22Rv1 (cell line): Measurements from ENCODE around the gene EAF1.

ENCODE experiments used
- H3K27ac ChIP-seq: fragments of 450-650 bp; 2 replicates; pipeline ENCODE4 v1.5.1; 2017
- ZFX ChIP-seq: fragments of 450-650 bp; IDR thresholded peaks from 2 replicates; pipeline ENCODE4 v1.6.1; 2017; ENCODE audit warnings: antibody characterized with exemption, borderline replicate concordance
- TF ChIP-seq, protein P1 (sequence below): fragments of 450-650 bp; IDR thresholded peaks from 2 replicates; pipeline ENCODE4 v1.5.1; 2017; ENCODE audit warnings: mild to moderate bottlenecking

EAF1 gene

DNA sequence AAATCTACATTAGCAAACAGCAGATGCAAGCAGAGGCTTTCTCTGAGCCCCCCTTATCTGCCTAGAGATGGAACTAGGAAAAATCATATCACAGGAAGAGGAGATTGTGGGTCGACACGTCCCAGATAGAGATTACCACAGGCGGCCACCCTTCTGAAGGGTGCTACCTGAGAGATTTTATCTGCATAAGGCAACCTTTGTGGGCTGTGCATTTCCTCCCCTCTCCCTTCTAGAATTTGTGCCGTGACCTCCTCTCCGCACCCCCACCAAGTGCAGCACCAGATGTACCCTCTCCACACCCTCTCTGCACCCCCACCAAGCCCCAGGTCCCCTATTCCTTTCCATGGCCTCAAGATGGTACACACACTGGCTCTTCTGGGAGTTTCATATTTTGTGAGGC is 27.4 kb upstream of the EAF1 start:
- TF ChIP-seq, protein P1, sequence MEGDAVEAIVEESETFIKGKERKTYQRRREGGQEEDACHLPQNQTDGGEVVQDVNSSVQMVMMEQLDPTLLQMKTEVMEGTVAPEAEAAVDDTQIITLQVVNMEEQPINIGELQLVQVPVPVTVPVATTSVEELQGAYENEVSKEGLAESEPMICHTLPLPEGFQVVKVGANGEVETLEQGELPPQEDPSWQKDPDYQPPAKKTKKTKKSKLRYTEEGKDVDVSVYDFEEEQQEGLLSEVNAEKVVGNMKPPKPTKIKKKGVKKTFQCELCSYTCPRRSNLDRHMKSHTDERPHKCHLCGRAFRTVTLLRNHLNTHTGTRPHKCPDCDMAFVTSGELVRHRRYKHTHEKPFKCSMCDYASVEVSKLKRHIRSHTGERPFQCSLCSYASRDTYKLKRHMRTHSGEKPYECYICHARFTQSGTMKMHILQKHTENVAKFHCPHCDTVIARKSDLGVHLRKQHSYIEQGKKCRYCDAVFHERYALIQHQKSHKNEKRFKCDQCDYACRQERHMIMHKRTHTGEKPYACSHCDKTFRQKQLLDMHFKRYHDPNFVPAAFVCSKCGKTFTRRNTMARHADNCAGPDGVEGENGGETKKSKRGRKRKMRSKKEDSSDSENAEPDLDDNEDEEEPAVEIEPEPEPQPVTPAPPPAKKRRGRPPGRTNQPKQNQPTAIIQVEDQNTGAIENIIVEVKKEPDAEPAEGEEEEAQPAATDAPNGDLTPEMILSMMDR: no peak
- TF ChIP-seq ZFX: no peak
- H3K27ac ChIP-seq: no peak overlapping the region

DNA sequence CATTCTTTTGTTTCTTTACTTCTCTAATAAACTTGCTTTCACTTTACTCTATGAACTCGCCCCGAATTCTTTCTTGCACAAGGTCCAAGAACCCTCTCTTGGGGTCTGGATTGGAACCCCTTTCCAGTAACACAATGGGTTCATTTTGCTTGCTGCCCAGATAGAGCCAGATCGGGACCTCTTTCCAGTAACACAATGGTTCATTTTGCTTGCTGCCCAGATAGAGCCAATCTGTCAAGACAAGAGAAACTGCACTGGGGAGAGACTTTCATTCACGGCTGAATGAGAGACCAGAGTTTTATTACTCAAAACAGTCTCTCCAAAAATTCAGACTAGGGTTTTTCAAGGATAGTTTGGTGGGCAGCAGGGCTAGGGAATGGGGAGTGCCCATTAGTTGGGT is 25.5 kb upstream of the EAF1 start:
- TF ChIP-seq, protein P1: no peak
- no peak for TF ChIP-seq ZFX
- H3K27ac ChIP-seq: no peak overlapping the region

DNA sequence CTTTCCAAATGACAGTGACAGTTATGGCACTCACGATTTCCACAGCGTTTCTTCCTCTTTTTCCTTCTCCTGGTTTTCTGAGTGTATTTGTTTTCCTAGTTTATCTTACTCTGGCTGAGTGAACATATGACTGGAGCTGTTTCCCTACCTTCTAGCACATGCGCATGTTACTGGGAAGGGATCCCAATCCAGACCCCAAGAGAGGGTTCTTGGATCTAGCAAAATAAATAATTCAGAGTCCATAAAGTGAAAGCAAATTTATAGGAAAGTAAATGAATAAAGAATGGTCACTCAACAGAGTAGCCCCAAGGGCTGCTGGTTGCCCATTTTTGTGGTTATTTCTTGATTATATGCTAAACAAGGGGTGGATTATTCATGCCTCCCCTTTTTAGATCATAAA is 23.9 kb upstream of the EAF1 start:
- no peak overlapping the region for H3K27ac ChIP-seq
- no peak for TF ChIP-seq ZFX
- TF ChIP-seq, protein P1: no peak

DNA sequence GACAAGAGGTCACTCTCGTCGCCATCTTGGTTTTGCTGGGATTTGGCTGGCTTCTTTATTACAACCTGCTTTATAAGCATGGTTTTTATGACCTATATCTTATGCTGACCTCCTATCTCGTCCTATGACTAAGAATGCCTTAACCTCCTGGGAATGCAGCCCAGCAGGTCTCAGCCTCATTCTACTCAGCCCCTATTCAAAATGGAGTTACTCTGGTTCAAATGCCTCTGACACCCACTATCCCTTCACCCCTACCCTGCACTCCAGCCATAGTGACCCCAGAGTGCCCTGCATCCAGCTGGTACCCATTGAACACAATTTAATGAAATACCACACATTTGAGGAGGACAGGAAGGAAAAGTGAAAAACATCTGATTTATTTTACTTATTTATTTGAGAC is 23.4 kb upstream of the EAF1 start:
- TF ChIP-seq, protein P1: no peak
- no peak for TF ChIP-seq ZFX
- H3K27ac ChIP-seq: no peak overlapping the region

DNA sequence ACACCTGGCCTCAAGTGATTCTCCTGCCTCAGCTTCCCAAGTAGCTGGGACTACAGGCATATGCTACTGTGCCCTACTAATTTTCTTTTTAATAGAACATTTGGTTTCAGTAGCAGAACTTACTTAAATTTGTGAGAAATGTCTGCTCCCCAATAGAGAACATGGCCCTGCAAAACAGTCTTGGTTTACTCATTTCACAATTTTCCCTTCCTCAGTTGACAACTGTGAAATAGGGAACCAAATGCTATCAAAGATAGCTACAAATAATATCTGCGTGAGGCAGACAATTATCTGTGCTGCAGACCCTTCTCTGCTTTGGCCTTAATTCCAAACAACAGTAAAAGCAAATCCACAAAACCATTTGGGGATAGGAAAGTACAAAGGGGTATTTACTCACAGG is 22.6 kb upstream of the EAF1 start:
- H3K27ac ChIP-seq: no peak overlapping the region
- no peak for TF ChIP-seq ZFX
- TF ChIP-seq, protein P1: no peak

DNA sequence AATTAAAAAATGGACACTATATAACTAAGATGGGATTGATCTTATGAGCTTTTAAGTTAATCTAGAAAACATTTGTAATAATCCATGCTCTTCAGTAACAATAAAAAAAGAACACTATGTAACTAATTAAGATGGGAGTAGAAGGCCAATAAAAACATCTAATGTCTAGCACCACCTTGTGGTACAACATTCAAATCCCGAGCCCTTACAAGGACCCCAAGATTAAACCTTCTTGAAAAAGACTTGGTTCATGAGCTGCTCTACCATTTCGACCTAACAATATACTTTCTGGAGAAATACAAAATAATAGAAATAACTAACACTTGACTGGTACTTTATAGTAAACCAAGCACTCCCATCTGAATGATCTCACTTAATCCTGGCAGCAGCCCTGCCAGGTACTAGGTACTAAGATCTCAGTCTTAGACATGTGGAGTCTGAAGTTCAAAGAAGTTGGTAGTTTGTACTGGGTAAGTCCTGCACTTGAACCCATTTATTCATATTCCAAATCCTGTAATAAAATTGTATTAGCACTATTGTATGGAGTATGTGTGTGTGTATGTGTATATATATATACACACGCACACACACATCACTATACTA is 21.8 kb upstream of the EAF1 start:
- no peak overlapping the region for H3K27ac ChIP-seq
- TF ChIP-seq, protein P1: peak; percentile 74
- TF ChIP-seq ZFX: no peak

DNA sequence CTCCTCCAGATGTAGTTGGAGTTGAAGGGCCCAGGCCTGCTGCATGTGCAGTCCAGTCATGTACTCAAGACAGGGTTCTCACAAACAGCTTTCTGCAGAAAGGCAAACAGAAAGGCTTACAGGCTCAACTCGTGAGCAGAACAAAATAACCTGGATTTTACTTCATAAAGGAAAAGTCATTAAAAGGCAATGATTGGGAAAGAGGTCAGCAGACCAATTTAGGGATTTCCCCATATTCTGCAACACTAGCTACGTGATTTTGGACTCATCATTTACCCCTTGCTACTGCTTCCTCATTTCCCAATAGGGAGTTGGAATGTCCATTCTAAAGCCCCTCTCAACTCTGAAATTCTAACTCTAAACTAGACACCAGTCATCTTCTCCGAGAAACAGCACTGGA is 18.2 kb upstream of the EAF1 start:
- TF ChIP-seq, protein P1: no peak
- TF ChIP-seq ZFX: no peak
- H3K27ac ChIP-seq: no peak overlapping the region
